HepG2 (cell line): ENCODE measurements around the gene OCLN. TPM values are rescaled to one million over a fixed set of nuclear protein-coding genes. Genes with fewer than 3 reads are reported as not detected.
A peak's percentile ranks its signal among the peaks of the same experiment; 100 is the strongest.

Experiments used
- ARID5B ChIP-seq: IDR thresholded peaks from 2 replicates; pipeline ENCODE4 v1.4.0; 2020; ENCODE audit warnings: mild to moderate bottlenecking, missing genetic modification reagents
- CBX1 ChIP-seq: IDR thresholded peaks from one replicate; pipeline ENCODE4 v1.6.1; 2016; ENCODE audit warnings: antibody characterized with exemption, low read depth
- HCFC1 ChIP-seq: fragments of 150-350 bp; IDR thresholded peaks from 2 replicates; pipeline ENCODE4 v1.6.1; 2014; ENCODE audit warnings: low read depth, low read length
- JUND ChIP-seq: sonication (generic); formaldehyde crosslinking; IDR thresholded peaks from 2 replicates; pipeline ENCODE4 v1.8.0; 2022; ENCODE audit warnings: mild to moderate bottlenecking, missing genetic modification reagents
- KLF13 ChIP-seq: sonication (generic); formaldehyde crosslinking; IDR thresholded peaks from 2 replicates; pipeline ENCODE4 v1.4.0; 2020; ENCODE audit warnings: mild to moderate bottlenecking, missing genetic modification reagents
- MAFF ChIP-seq: IDR thresholded peaks from 2 replicates; pipeline ENCODE4 v1.6.1; 2011; ENCODE audit warnings: low read depth, low read length, improper control_type of control experiment
- MTF2 ChIP-seq: sonication (generic); formaldehyde crosslinking; IDR thresholded peaks from 2 replicates; pipeline ENCODE4 v1.5.0; 2020; ENCODE audit warnings: missing genetic modification reagents, borderline replicate concordance
- MXI1 ChIP-seq: IDR thresholded peaks from 3 replicates; pipeline ENCODE4 v1.6.1; 2012; ENCODE audit warnings: low read depth, low read length, inconsistent platforms, borderline replicate concordance
- SNAPC5 ChIP-seq: sonication (generic); formaldehyde crosslinking; IDR thresholded peaks from 2 replicates; pipeline ENCODE4 v1.8.1; 2023; ENCODE audit warnings: mild to moderate bottlenecking, missing genetic modification reagents, borderline replicate concordance
- TEAD2 ChIP-seq: sonication (generic); formaldehyde crosslinking; IDR thresholded peaks from 2 replicates; pipeline ENCODE4 v1.9.0; 2021; ENCODE audit warnings: missing genetic modification reagents
- TRIM24 ChIP-seq: sonication (generic); formaldehyde crosslinking; IDR thresholded peaks from 2 replicates; pipeline ENCODE4 v1.8.0; 2022; ENCODE audit warnings: mild to moderate bottlenecking, missing genetic modification reagents
- ZMYM3 ChIP-seq: sonication (generic); formaldehyde crosslinking; IDR thresholded peaks from 2 replicates; pipeline ENCODE4 v1.5.1; 2020; ENCODE audit warnings: mild to moderate bottlenecking, missing genetic modification reagents
- ZNF10 ChIP-seq: sonication (generic); formaldehyde crosslinking; IDR thresholded peaks from 2 replicates; pipeline ENCODE4 v1.4.0; 2020; ENCODE audit warnings: mild to moderate bottlenecking, low read depth, missing genetic modification reagents, borderline replicate concordance
- ZNF350 ChIP-seq: sonication (generic); formaldehyde crosslinking; IDR thresholded peaks from 2 replicates; pipeline ENCODE4 v1.4.0; 2020; ENCODE audit warnings: mild to moderate bottlenecking, low read depth, missing genetic modification reagents, borderline replicate concordance
- ZNF44 ChIP-seq: sonication (generic); formaldehyde crosslinking; IDR thresholded peaks from 2 replicates; pipeline ENCODE4 v1.5.1; 2020; ENCODE audit warnings: mild to moderate bottlenecking, missing genetic modification reagents
- ZNF570 ChIP-seq: sonication (generic); formaldehyde crosslinking; IDR thresholded peaks from 2 replicates; pipeline ENCODE4 v1.4.0; 2020; ENCODE audit warnings: mild to moderate bottlenecking, missing genetic modification reagents, borderline replicate concordance
- ZNF720 ChIP-seq: sonication (generic); formaldehyde crosslinking; IDR thresholded peaks from 2 replicates; pipeline ENCODE4 v1.4.0; 2020; ENCODE audit warnings: missing genetic modification reagents
- polyA plus RNA-seq, 8 experiments: library from polyadenylated mRNA; depleted of rRNA in 3 of 8; stranded (reverse) in 7 of 8; unstranded in 1 of 8; fragments of >200 nt; fragmentation: Illumina TruSeq in 4 of 8; extraction: Trizol in 4 of 8; gene quantifications; 2 replicates each; pipeline versions ENCODE4 v1.2.1 to v1.2.3, GENCODE V29; 2011 to 2016; ENCODE audit warnings: low read depth in 4 of 8, missing spikeins in 1 of 8, mixed read lengths in 1 of 8; ENCODE audit not compliant: insufficient read depth in 1 of 8
- total RNA-seq, 5 experiments: library from RNA; depleted of rRNA; stranded (reverse); fragments of >200 nt; fragmentation: Illumina TruSeq; extraction: Trizol; gene quantifications; 2 replicates each; pipeline ENCODE4 v1.2.3, GENCODE V29; 2016; ENCODE audit warnings: low read depth in 1 of 5
- TF ChIP-seq, protein P1 (sequence below): IDR thresholded peaks from 2 replicates; pipeline ENCODE4 v1.6.1; 2016
- TF ChIP-seq, protein P2 (sequence below): sonication (generic); formaldehyde crosslinking; IDR thresholded peaks from 2 replicates; pipeline ENCODE4 v1.5.1; 2020; ENCODE audit warnings: mild to moderate bottlenecking, missing genetic modification reagents, moderate library complexity
- TF ChIP-seq, protein P3 (sequence below): IDR thresholded peaks from 2 replicates; pipeline ENCODE4 v1.6.1; 2018; ENCODE audit warnings: missing genetic modification reagents

The OCLN gene
- total and polyA plus RNA-seq, 2 of the 13 experiments (the other 11 are each of a cell fraction or from before 2014, with no cell fraction given): 24.1 to 34.8 TPM

DNA sequence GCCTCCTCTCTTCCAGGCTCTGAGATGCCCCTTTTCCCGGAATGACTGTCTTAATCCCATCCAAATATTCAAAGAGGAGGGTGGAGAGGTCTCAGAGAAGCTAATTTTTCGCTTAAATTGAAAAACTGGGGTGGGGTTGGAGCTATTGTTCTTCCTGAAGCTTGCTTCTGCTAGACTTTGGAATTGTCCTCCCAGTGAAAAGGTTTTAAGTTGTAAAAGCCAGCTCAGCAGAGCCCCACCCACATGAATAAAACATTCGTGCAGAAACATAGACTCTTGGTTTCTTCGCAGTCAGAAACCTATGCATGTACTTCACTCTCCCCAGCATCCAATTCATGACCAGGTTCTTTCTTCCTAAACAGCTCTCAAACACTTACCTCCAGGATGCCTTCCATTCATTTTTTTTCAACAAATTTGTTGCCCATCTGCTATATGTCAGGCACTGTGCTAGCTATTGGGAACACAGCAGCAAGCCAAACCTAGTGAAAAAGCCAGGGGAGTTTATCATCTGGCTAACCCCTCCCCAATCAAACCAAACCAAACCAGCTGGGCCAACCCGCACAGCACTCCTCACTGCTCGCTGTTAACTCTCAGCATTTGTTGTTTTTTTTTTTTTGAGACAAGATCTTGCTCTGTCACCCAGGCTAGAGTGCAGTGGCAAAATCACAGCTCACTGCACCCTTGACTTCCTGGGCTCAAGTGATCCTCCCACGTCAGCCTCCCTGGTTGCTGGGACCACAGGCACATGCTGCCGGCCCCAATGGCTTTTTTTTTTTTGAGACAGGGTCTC is 37.9 kb upstream of the OCLN start (continued):
- TF ChIP-seq, protein P1, sequence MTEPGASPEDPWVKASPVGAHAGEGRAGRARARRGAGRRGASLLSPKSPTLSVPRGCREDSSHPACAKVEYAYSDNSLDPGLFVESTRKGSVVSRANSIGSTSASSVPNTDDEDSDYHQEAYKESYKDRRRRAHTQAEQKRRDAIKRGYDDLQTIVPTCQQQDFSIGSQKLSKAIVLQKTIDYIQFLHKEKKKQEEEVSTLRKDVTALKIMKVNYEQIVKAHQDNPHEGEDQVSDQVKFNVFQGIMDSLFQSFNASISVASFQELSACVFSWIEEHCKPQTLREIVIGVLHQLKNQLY: no peak
- TF ChIP-seq ARID5B (CRISPR knock-in tag) (no peak; the same call in 1 of the 2 replicates), TEAD2 (no peak), ZMYM3 (CRISPR knock-in tag) (peak; percentile 56; the same call in 1 of the 2 replicates), SNAPC5 (CRISPR knock-in tag) (no peak), JUND (CRISPR knock-in tag) (no peak), MAFF (no peak), MTF2 (CRISPR knock-in tag) (no peak), ZNF44 (CRISPR knock-in tag) (no peak), HCFC1 (no peak), KLF13 (CRISPR knock-in tag) (no peak), ZNF570 (CRISPR knock-in tag) (no peak), ZNF10 (CRISPR knock-in tag) (no peak), ZNF720 (CRISPR knock-in tag) (no peak), CBX1 (no peak), ZNF350 (CRISPR knock-in tag) (no peak), MXI1 (no peak), TRIM24 (CRISPR knock-in tag) (no peak)
- TF ChIP-seq, protein P2, sequence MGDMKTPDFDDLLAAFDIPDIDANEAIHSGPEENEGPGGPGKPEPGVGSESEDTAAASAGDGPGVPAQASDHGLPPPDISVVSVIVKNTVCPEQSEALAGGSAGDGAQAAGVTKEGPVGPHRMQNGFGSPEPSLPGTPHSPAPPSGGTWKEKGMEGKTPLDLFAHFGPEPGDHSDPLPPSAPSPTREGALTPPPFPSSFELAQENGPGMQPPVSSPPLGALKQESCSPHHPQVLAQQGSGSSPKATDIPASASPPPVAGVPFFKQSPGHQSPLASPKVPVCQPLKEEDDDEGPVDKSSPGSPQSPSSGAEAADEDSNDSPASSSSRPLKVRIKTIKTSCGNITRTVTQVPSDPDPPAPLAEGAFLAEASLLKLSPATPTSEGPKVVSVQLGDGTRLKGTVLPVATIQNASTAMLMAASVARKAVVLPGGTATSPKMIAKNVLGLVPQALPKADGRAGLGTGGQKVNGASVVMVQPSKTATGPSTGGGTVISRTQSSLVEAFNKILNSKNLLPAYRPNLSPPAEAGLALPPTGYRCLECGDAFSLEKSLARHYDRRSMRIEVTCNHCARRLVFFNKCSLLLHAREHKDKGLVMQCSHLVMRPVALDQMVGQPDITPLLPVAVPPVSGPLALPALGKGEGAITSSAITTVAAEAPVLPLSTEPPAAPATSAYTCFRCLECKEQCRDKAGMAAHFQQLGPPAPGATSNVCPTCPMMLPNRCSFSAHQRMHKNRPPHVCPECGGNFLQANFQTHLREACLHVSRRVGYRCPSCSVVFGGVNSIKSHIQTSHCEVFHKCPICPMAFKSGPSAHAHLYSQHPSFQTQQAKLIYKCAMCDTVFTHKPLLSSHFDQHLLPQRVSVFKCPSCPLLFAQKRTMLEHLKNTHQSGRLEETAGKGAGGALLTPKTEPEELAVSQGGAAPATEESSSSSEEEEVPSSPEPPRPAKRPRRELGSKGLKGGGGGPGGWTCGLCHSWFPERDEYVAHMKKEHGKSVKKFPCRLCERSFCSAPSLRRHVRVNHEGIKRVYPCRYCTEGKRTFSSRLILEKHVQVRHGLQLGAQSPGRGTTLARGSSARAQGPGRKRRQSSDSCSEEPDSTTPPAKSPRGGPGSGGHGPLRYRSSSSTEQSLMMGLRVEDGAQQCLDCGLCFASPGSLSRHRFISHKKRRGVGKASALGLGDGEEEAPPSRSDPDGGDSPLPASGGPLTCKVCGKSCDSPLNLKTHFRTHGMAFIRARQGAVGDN (CRISPR knock-in tag): peak; percentile 56
- TF ChIP-seq, protein P3, sequence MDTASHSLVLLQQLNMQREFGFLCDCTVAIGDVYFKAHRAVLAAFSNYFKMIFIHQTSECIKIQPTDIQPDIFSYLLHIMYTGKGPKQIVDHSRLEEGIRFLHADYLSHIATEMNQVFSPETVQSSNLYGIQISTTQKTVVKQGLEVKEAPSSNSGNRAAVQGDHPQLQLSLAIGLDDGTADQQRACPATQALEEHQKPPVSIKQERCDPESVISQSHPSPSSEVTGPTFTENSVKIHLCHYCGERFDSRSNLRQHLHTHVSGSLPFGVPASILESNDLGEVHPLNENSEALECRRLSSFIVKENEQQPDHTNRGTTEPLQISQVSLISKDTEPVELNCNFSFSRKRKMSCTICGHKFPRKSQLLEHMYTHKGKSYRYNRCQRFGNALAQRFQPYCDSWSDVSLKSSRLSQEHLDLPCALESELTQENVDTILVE (CRISPR knock-in tag): 0 out of 2 replicates have a peak, but pooled peaks have one; percentile 7
